Chondrocyte (in vitro differentiated cells): Measurements from ENCODE around the gene VEGFB. TPM values are rescaled to one million over a fixed set of nuclear protein-coding genes. Genes with fewer than 3 reads are reported as not detected.

Source experiments
- DNase-seq: peaks from one replicate; pipeline ENCODE4 v3.0.0; 2021; ENCODE audit warnings: mixed read lengths, low spot score
- H3K27ac Mint-ChIP-seq: one replicate; pipeline ENCODE4 v1.8.0; 2021; ENCODE audit warnings: mild to moderate bottlenecking, moderate library complexity, mixed read lengths; ENCODE audit not compliant: unreplicated experiment
- H3K27me3 Mint-ChIP-seq: 2 replicates; pipeline ENCODE4 v1.8.0; 2021; ENCODE audit warnings: low read depth, mixed read lengths
- H3K36me3 Mint-ChIP-seq: 2 replicates; pipeline ENCODE4 v1.8.0; 2021; ENCODE audit warnings: low read depth, mixed read lengths
- H3K4me1 Mint-ChIP-seq: 2 replicates; pipeline ENCODE4 v1.8.0; 2021; ENCODE audit warnings: low read depth, mild to moderate bottlenecking, mixed read lengths
- H3K4me3 Mint-ChIP-seq: one replicate; pipeline ENCODE4 v1.8.0; 2021; ENCODE audit warnings: mild to moderate bottlenecking, moderate library complexity, mixed read lengths; ENCODE audit not compliant: unreplicated experiment
- H3K9me3 Mint-ChIP-seq: 2 replicates; pipeline ENCODE4 v1.8.0; 2021; ENCODE audit warnings: low read depth, mixed read lengths
- total RNA-seq: library from RNA; stranded (reverse); gene quantifications from 3 replicates; pipeline ENCODE4 v1.2.1, GENCODE V29; 2021
- TF ChIP-seq, protein P1 (sequence below): fragments of 200-600 bp; sonication (generic); IDR thresholded peaks from 2 replicates; pipeline ENCODE4 v1.5.0; 2021; ENCODE audit warnings: antibody characterized with exemption, mild to moderate bottlenecking, moderate library complexity

The VEGFB gene
- total RNA-seq, 1 donor from 2014 or later: 165 TPM

DNA sequence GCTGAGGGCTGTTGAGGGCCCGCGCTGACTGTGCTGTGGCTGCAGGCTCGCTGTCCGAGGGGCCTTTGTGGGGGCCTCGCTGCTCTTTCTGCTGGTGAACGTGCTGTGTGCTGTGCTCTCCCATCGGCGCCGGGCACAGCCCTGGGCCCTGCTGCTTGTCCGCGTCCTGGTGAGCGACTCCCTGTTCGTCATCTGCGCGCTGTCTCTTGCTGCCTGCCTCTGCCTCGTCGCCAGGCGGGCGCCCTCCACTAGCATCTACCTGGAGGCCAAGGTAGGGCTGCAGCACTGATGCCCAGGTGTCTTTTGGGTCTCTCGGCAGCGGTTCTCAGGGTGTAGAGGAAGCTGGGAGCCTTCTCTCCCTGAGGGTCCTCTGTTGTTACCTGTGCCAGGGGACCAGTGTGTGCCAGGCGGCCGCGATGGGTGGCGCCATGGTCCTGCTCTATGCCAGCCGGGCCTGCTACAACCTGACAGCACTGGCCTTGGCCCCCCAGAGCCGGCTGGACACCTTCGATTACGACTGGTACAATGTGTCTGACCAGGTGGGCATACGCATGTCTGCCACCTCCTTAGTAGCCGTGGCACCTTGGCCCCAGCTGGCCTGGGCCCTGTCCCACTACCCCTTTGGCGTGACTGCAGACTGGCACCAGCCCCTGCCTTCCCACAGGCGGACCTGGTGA, 53.4 kb downstream of the VEGFB start:
- Mint-ChIP-seq H3K9me3 (no peaks in the 10 kb centered on the region), H3K27me3 (peaks cover 5% of the 10 kb centered on the region), H3K36me3 (no peaks in the 10 kb centered on the region), H3K27ac (no peak overlapping the region), H3K4me1 (peaks cover 32% of the 10 kb centered on the region), H3K4me3 (no peak overlapping the region)
- TF ChIP-seq, protein P1, sequence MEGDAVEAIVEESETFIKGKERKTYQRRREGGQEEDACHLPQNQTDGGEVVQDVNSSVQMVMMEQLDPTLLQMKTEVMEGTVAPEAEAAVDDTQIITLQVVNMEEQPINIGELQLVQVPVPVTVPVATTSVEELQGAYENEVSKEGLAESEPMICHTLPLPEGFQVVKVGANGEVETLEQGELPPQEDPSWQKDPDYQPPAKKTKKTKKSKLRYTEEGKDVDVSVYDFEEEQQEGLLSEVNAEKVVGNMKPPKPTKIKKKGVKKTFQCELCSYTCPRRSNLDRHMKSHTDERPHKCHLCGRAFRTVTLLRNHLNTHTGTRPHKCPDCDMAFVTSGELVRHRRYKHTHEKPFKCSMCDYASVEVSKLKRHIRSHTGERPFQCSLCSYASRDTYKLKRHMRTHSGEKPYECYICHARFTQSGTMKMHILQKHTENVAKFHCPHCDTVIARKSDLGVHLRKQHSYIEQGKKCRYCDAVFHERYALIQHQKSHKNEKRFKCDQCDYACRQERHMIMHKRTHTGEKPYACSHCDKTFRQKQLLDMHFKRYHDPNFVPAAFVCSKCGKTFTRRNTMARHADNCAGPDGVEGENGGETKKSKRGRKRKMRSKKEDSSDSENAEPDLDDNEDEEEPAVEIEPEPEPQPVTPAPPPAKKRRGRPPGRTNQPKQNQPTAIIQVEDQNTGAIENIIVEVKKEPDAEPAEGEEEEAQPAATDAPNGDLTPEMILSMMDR: no peak
- no peak for DNase-seq

DNA sequence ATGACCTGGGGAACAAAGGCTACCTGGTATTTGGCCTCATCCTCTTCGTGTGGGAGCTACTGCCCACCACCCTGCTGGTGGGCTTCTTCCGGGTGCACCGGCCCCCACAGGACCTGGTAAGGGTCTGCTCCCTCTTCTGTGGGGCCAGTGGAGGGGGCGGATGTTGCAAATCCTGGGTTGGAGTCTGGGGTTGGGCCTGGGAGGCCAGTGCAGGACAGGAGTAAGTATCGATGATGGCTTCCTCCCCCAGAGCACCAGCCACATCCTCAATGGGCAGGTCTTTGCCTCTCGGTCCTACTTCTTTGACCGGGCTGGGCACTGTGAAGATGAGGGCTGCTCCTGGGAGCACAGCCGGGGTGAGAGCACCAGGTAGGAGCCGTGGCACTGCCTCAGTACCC, 54.0 kb downstream of the VEGFB start:
- H3K4me3 Mint-ChIP-seq: no peak overlapping the region
- no peaks in the 10 kb centered on the region for H3K36me3 Mint-ChIP-seq
- H3K9me3 Mint-ChIP-seq: no peaks in the 10 kb centered on the region
- H3K4me1 Mint-ChIP-seq: peaks cover 27% of the 10 kb centered on the region
- no peak for DNase-seq
- H3K27me3 Mint-ChIP-seq: peaks cover 7% of the 10 kb centered on the region
- TF ChIP-seq, protein P1: no peak
- no peak overlapping the region for H3K27ac Mint-ChIP-seq

Other genes with a start within 250 kb of the VEGFB start
- gene OTUB1, start 248.1 kb upstream of the VEGFB start, total RNA-seq: 51.6 to 58.6 TPM (median 52.2 TPM) in 3 replicates
- 0.12 to 0.31 TPM (median 0.22 TPM) in 3 replicates for gene FLRT1, start 198.7 kb upstream of the VEGFB start, total RNA-seq
- gene MACROD1, start 68.5 kb upstream of the VEGFB start, total RNA-seq: 15.7 to 20.6 TPM (median 16.9 TPM) in 3 replicates
- gene STIP1, start 48.4 kb upstream of the VEGFB start, total RNA-seq: 108 to 129 TPM (median 109 TPM) in 3 replicates
- gene FERMT3, start 27.9 kb upstream of the VEGFB start, total RNA-seq: 1.0 to 1.5 TPM (median 1.5 TPM) in 3 replicates
- gene TRPT1, start 8.4 kb upstream of the VEGFB start, total RNA-seq: 37.9 to 45.7 TPM (median 42.2 TPM) in 3 replicates
- 42.1 to 56.6 TPM (median 49.9 TPM) in 3 replicates for gene NUDT22, start 8.3 kb upstream of the VEGFB start, total RNA-seq
- 27.0 to 31.6 TPM (median 28.9 TPM) in 3 replicates for gene DNAJC4, start 4.0 kb upstream of the VEGFB start, total RNA-seq
- 42.1 to 54.3 TPM (median 43.0 TPM) in 3 replicates for gene FKBP2, start 6.5 kb downstream of the VEGFB start, total RNA-seq
- gene PPP1R14B, start 12.4 kb downstream of the VEGFB start, total RNA-seq: 280 to 358 TPM (median 322 TPM) in 3 replicates
- gene PLCB3, start 16.9 kb downstream of the VEGFB start, total RNA-seq: 35.5 to 51.4 TPM (median 47.2 TPM) in 3 replicates
- gene BAD, start 50.1 kb downstream of the VEGFB start, total RNA-seq: 55.5 to 58.8 TPM (median 56.8 TPM) in 3 replicates
- gene GPR137, start 51.3 kb downstream of the VEGFB start, total RNA-seq: 57.8 to 64.8 TPM (median 59.2 TPM) in 3 replicates
- 0.22 to 0.39 TPM in 2 of 3 replicates, not detected in the other for gene KCNK4, start 56.7 kb downstream of the VEGFB start, total RNA-seq
- 0.92 to 1.0 TPM in 2 of 3 replicates, not detected in the other for gene CATSPERZ, start 65.8 kb downstream of the VEGFB start, total RNA-seq
- gene ESRRA, start 70.9 kb downstream of the VEGFB start, total RNA-seq: 25.6 to 30.7 TPM (median 29.6 TPM) in 3 replicates
- gene TRMT112, start 83.0 kb downstream of the VEGFB start, total RNA-seq: 122 to 182 TPM (median 126 TPM) in 3 replicates
- gene PRDX5, start 83.5 kb downstream of the VEGFB start, total RNA-seq: 181 to 234 TPM (median 232 TPM) in 3 replicates
- gene CCDC88B, start 105.6 kb downstream of the VEGFB start, total RNA-seq: 0.82 to 1.3 TPM (median 0.99 TPM) in 3 replicates
- gene RPS6KA4, start 124.6 kb downstream of the VEGFB start, total RNA-seq: 32.7 to 43.6 TPM (median 34.9 TPM) in 3 replicates